ENCODE data around the gene CCNY.
"Not testable (repeated sequence)": the region's sequence is repeated elsewhere in the genome, so short reads cannot be mapped to it uniquely, and the experiment has no call there.

The CCNY gene

GRCh38 chr10:35533565-35533964 lies 197.3 kb downstream of the CCNY start:
- Histone ChIP-seq H3K9me3 (ENCODE audit: severe bottlenecking) (no peaks in the 10 kb centered on the region), H3K4me3 (ENCODE audit: low read depth, low read length) (no peak overlapping the region), H3K36me3 (peaks cover 19% of the 10 kb centered on the region), H3K27me3 (ENCODE audit: insufficient read depth, low read depth, severe bottlenecking) (no peaks in the 10 kb centered on the region), H3K27ac (no peak overlapping the region)
- no peak for DNase-seq
- TF ChIP-seq CTCF (IDR thresholded peaks at IDR 0.05; ENCODE audit: low read depth, low read length), result no peak

GRCh38 chr10:35535136-35535535 lies 198.8 kb downstream of the CCNY start:
- peaks cover 17% of the 10 kb centered on the region for H3K36me3 ChIP-seq
- H3K27me3 ChIP-seq (ENCODE audit: insufficient read depth, low read depth, severe bottlenecking), result no peaks in the 10 kb centered on the region
- H3K27ac ChIP-seq, result no peak overlapping the region
- no peak overlapping the region for H3K4me3 ChIP-seq (ENCODE audit: low read depth, low read length)
- no peaks in the 10 kb centered on the region for H3K9me3 ChIP-seq (ENCODE audit: severe bottlenecking)
- no peak for DNase-seq
- TF ChIP-seq CTCF (IDR thresholded peaks at IDR 0.05; ENCODE audit: low read depth, low read length), result no peak

GRCh38 chr10:35536789-35537188 lies 200.5 kb downstream of the CCNY start:
- no peak overlapping the region for H3K27ac ChIP-seq
- no peaks in the 10 kb centered on the region for H3K9me3 ChIP-seq (ENCODE audit: severe bottlenecking)

GRCh38 chr10:35537925-35538324 lies 201.6 kb downstream of the CCNY start:
- H3K9me3 ChIP-seq (ENCODE audit: severe bottlenecking); H3K27ac ChIP-seq; H3K4me3 ChIP-seq (ENCODE audit: low read depth, low read length); H3K27me3 ChIP-seq (ENCODE audit: insufficient read depth, low read depth, severe bottlenecking); DNase-seq: not testable (repeated sequence)
- H3K36me3 ChIP-seq, result peaks cover 15% of the 10 kb centered on the region

More at GRCh38 chr10:35536789-35537188, 200.5 kb downstream of the CCNY start:
- TF ChIP-seq CTCF (IDR thresholded peaks at IDR 0.05; ENCODE audit: low read depth, low read length), result no peak
- Histone ChIP-seq H3K4me3 (ENCODE audit: low read depth, low read length) (no peak overlapping the region), H3K27me3 (ENCODE audit: insufficient read depth, low read depth, severe bottlenecking) (no peaks in the 10 kb centered on the region), H3K36me3 (peaks cover 15% of the 10 kb centered on the region)
- DNase-seq, result no peak

GRCh38 chr10:35540296-35541164 lies 204.2 kb downstream of the CCNY start:
- Histone ChIP-seq H3K27ac (no peak overlapping the region), H3K27me3 (ENCODE audit: insufficient read depth, low read depth, severe bottlenecking) (no peaks in the 10 kb centered on the region), H3K9me3 (ENCODE audit: severe bottlenecking) (no peaks in the 10 kb centered on the region), H3K4me3 (ENCODE audit: low read depth, low read length) (no peak overlapping the region), H3K36me3 (peaks cover 2% of the 10 kb centered on the region; the same call in 1 of the 2 replicates)
- no peak for DNase-seq
- no peak for TF ChIP-seq CTCF (IDR thresholded peaks at IDR 0.05; ENCODE audit: low read depth, low read length)

- Histone ChIP-seq H3K27me3 (ENCODE audit: insufficient read depth, low read depth, severe bottlenecking) (no peaks in the 10 kb centered on the region), H3K36me3 (no peaks in the 10 kb centered on the region; the same call in 1 of the 2 replicates), H3K27ac (no peak overlapping the region), H3K4me3 (ENCODE audit: low read depth, low read length) (no peak overlapping the region), H3K9me3 (ENCODE audit: severe bottlenecking) (no peaks in the 10 kb centered on the region)
- no peak for DNase-seq
- TF ChIP-seq CTCF (IDR thresholded peaks at IDR 0.05; ENCODE audit: low read depth, low read length), result no peak
These were observed 205.4 kb downstream of the CCNY start for GRCh38 chr10:35541720-35542119.
